Mesenchymal stem cell (in vitro differentiated cells and primary cell): ENCODE results near the gene MICALL1.

Source experiments
- DNase-seq: peaks from one replicate; pipeline ENCODE4 v3.0.0-alpha.2; 2013
- H2AFZ ChIP-seq: one replicate; pipeline ENCODE4 v1.6.1; 2013; ENCODE audit warnings: low read depth, mild to moderate bottlenecking, control low read depth, inconsistent platforms, low read length, moderate library complexity
- H2AK5ac ChIP-seq: 2 replicates; pipeline ENCODE4 v1.6.1; 2013; ENCODE audit warnings: low read length, moderate library complexity, mild to moderate bottlenecking, inconsistent platforms; ENCODE audit not compliant: severe bottlenecking
- H2BK120ac ChIP-seq: one replicate; pipeline ENCODE4 v1.6.1; 2013; ENCODE audit warnings: low read depth, mild to moderate bottlenecking, inconsistent platforms, low read length, moderate library complexity
- H2BK12ac ChIP-seq, 2 experiments: one replicate each; pipeline ENCODE4 v1.6.1; 2013; ENCODE audit warnings: inconsistent platforms in 2 of 2, low read length in 2 of 2, mild to moderate bottlenecking in 2 of 2, moderate library complexity in 2 of 2, control low read depth in 1 of 2
- H2BK15ac ChIP-seq: one replicate; pipeline ENCODE4 v1.6.1; 2013; ENCODE audit warnings: mild to moderate bottlenecking, low read depth, inconsistent platforms; ENCODE audit not compliant: poor library complexity, severe bottlenecking
- H2BK5ac ChIP-seq: 2 replicates; pipeline ENCODE4 v1.6.1; 2013; ENCODE audit warnings: low read depth, mild to moderate bottlenecking, low read length, control low read depth, inconsistent platforms; ENCODE audit not compliant: poor library complexity, severe bottlenecking
- H3K14ac ChIP-seq, 2 experiments: one replicate each; pipeline ENCODE4 v1.6.1; 2013; ENCODE audit warnings: inconsistent platforms in 2 of 2, low read length in 2 of 2, control low read depth in 1 of 2, mild to moderate bottlenecking in 1 of 2, moderate library complexity in 1 of 2
- H3K18ac ChIP-seq, 2 experiments: one replicate each; pipeline ENCODE4 v1.6.1; 2013; ENCODE audit warnings: inconsistent platforms in 2 of 2, low read length in 2 of 2, control low read depth in 1 of 2, low read depth in 1 of 2, mild to moderate bottlenecking in 1 of 2
- H3K23ac ChIP-seq, 2 experiments: one replicate each; pipeline ENCODE4 v1.6.1; 2013; ENCODE audit warnings: inconsistent platforms in 2 of 2, low read length in 2 of 2, mild to moderate bottlenecking in 2 of 2, moderate library complexity in 2 of 2, control low read depth in 1 of 2
- H3K27ac ChIP-seq: 2 replicates; pipeline ENCODE4 v1.5.1; 2013; ENCODE audit warnings: mild to moderate bottlenecking, moderate library complexity, low read length, control low read depth, inconsistent platforms; ENCODE audit not compliant: poor library complexity, severe bottlenecking
- H3K27me3 ChIP-seq, 2 experiments: 2 replicates each; pipeline versions ENCODE4 v1.6.1 to v1.7.0; 2013; ENCODE audit warnings: low read length in 2 of 2, mild to moderate bottlenecking in 2 of 2, moderate library complexity in 2 of 2, control low read depth in 1 of 2, inconsistent platforms in 1 of 2; ENCODE audit not compliant: control insufficient read depth in 1 of 2, insufficient read depth in 1 of 2
- H3K36me3 ChIP-seq, 2 experiments: 2 replicates each; pipeline versions ENCODE4 v1.6.1 to v1.7.0; 2013; ENCODE audit warnings: low read length in 2 of 2, control low read depth in 1 of 2, inconsistent platforms in 1 of 2, low read depth in 1 of 2, mild to moderate bottlenecking in 1 of 2; ENCODE audit not compliant: insufficient read depth in 2 of 2, control insufficient read depth in 1 of 2
- H3K4ac ChIP-seq, 2 experiments: one replicate each; pipeline ENCODE4 v1.6.1; 2013; ENCODE audit warnings: inconsistent platforms in 2 of 2, low read length in 2 of 2, mild to moderate bottlenecking in 2 of 2, moderate library complexity in 2 of 2, control low read depth in 1 of 2, low read depth in 1 of 2
- H3K4me1 ChIP-seq: 2 replicates; pipeline ENCODE4 v1.6.1; 2013; ENCODE audit warnings: low read depth, low read length, control low read depth; ENCODE audit not compliant: control insufficient read depth, insufficient read depth
- H3K4me2 ChIP-seq: 2 replicates; pipeline ENCODE4 v1.6.1; 2013; ENCODE audit warnings: low read length, mild to moderate bottlenecking, inconsistent platforms; ENCODE audit not compliant: poor library complexity, severe bottlenecking
- H3K4me3 ChIP-seq, 2 experiments: 2 replicates each; pipeline versions ENCODE4 v1.5.1 to v1.7.0; 2013; ENCODE audit warnings: low read length in 2 of 2, mild to moderate bottlenecking in 2 of 2, control low read depth in 1 of 2, low read depth in 1 of 2; ENCODE audit not compliant: insufficient read depth in 1 of 2
- H3K79me1 ChIP-seq: replicated peaks from 2 replicates; pipeline ENCODE4 v1.6.1; 2013; ENCODE audit warnings: mild to moderate bottlenecking, control low read depth, low read length, inconsistent platforms; ENCODE audit not compliant: poor library complexity, severe bottlenecking
- H3K9ac ChIP-seq: 2 replicates; pipeline ENCODE4 v1.7.0; 2013; ENCODE audit warnings: mild to moderate bottlenecking, low read length, moderate library complexity
- H3K9me3 ChIP-seq: 2 replicates; pipeline ENCODE4 v1.7.0; 2013; ENCODE audit warnings: mild to moderate bottlenecking, low read length; ENCODE audit not compliant: control insufficient read depth
- H4K8ac ChIP-seq: one replicate; pipeline ENCODE4 v1.6.1; 2013; ENCODE audit warnings: inconsistent platforms, mild to moderate bottlenecking, low read length, moderate library complexity
- H4K91ac ChIP-seq: one replicate; pipeline ENCODE4 v1.6.1; 2013; ENCODE audit warnings: mild to moderate bottlenecking, low read length, inconsistent platforms
- WGBS: methylation state at CpG from one replicate; pipeline ENCODE4 v1.1.7; 2013; ENCODE audit warnings: mixed read lengths; 5-methylcytosine and 5-hydroxymethylcytosine counted together

Gene MICALL1

GRCh38 chr22:37907036-37907954, 1.2 kb downstream of the MICALL1 start:
- WGBS = 74% methylated on average over 19 of the region's 19 CpGs

GRCh38 chr22:37909766-37910165, 3.7 kb downstream of the MICALL1 start:
- Histone ChIP-seq H2BK120ac (no peak overlapping the region), H4K8ac (no peak overlapping the region), H3K18ac (no peak overlapping the region), H3K79me1 (peaks cover 17% of the 10 kb centered on the region), H2AK5ac (no peak overlapping the region), H3K27ac (no peak overlapping the region), H2BK12ac (no peak overlapping the region), H3K4me3 (peak overlapping the region in 1 of 2 experiments; percentile 58), H3K4me2 (no peak overlapping the region), H3K4me1 (peaks cover 56% of the 10 kb centered on the region), H3K36me3 (peaks cover 32 to 34% of the 10 kb centered on the region in 2 experiments), H2BK15ac (no peak overlapping the region), H3K23ac (no peak overlapping the region), H3K14ac (no peak overlapping the region), H3K27me3 (no peaks in the 10 kb centered on the region), H3K9ac (peak overlapping the region; percentile 65), H3K4ac (no peak overlapping the region), H3K9me3 (no peaks in the 10 kb centered on the region), H2BK5ac (no peak overlapping the region), H2AFZ (no peak overlapping the region), H4K91ac (no peak overlapping the region)
- 96% methylated on average over 5 of the region's 7 CpGs for WGBS
- DNase-seq = no peak

More at GRCh38 chr22:37907036-37907954, 1.2 kb downstream of the MICALL1 start:
- Histone ChIP-seq H3K9ac (peak overlapping the region; percentile 93), H3K14ac (peak overlapping the region in 1 of 2 experiments; percentile 23), H2BK120ac (no peak overlapping the region), H2BK15ac (no peak overlapping the region), H2BK12ac (peak overlapping the region in 1 of 2 experiments; percentile 12), H3K4me1 (peaks cover 55% of the 10 kb centered on the region), H3K4ac (peak overlapping the region in 1 of 2 experiments; percentile 97), H3K79me1 (peaks cover 8% of the 10 kb centered on the region), H2BK5ac (no peak overlapping the region), H3K4me2 (peak overlapping the region; percentile 90), H3K4me3 (peak overlapping the region; percentile 94 to 97), H3K9me3 (no peaks in the 10 kb centered on the region), H3K23ac (no peak overlapping the region), H3K27ac (peak overlapping the region; percentile 19), H3K36me3 (peaks cover 16 to 17% of the 10 kb centered on the region in 2 experiments), H2AK5ac (peak overlapping the region; percentile 3), H4K8ac (no peak overlapping the region), H2AFZ (no peak overlapping the region), H3K18ac (peak overlapping the region; percentile 97 to 99), H4K91ac (peak overlapping the region; percentile 1), H3K27me3 (no peaks in the 10 kb centered on the region)
- peak; percentile 54 for DNase-seq

GRCh38 chr22:37910890-37911672, 5.0 kb downstream of the MICALL1 start:
- peak overlapping the region; percentile 0 for H3K4me2 ChIP-seq
- no peak overlapping the region for H2BK120ac ChIP-seq
- H3K18ac ChIP-seq = no peak overlapping the region
- H4K91ac ChIP-seq = no peak overlapping the region
- no peak overlapping the region for H3K23ac ChIP-seq
- WGBS = 79% methylated on average over 15 of the region's 15 CpGs
- no peaks in the 10 kb centered on the region for H3K27me3 ChIP-seq
- no peaks in the 10 kb centered on the region for H3K9me3 ChIP-seq
- H4K8ac ChIP-seq = no peak overlapping the region
- no peak overlapping the region for H3K14ac ChIP-seq
- peaks cover 46% of the 10 kb centered on the region for H3K4me1 ChIP-seq
- peaks cover 42 to 45% of the 10 kb centered on the region in 2 experiments for H3K36me3 ChIP-seq
- H2BK12ac ChIP-seq = no peak overlapping the region
- peaks cover 23% of the 10 kb centered on the region for H3K79me1 ChIP-seq
- peak overlapping the region; percentile 66 for H3K27ac ChIP-seq
- DNase-seq = no peak
- H3K4me3 ChIP-seq = no peak overlapping the region
- H2BK15ac ChIP-seq = no peak overlapping the region
- no peak overlapping the region for H2BK5ac ChIP-seq
- no peak overlapping the region for H3K4ac ChIP-seq
- no peak overlapping the region for H3K9ac ChIP-seq
- no peak overlapping the region for H2AK5ac ChIP-seq
- H2AFZ ChIP-seq = no peak overlapping the region

GRCh38 chr22:37911697-37912096, 5.6 kb downstream of the MICALL1 start:
- no peak overlapping the region for H2BK15ac ChIP-seq
- H3K27me3 ChIP-seq = no peaks in the 10 kb centered on the region
- H4K8ac ChIP-seq = no peak overlapping the region
- H2BK120ac ChIP-seq = no peak overlapping the region
- no peak overlapping the region for H2BK5ac ChIP-seq
- no peak overlapping the region for H2BK12ac ChIP-seq
- no peak overlapping the region for H3K4ac ChIP-seq
- no peak for DNase-seq
- no peak overlapping the region for H3K4me2 ChIP-seq
- H3K36me3 ChIP-seq = peaks cover 49 to 51% of the 10 kb centered on the region in 2 experiments
- no peaks in the 10 kb centered on the region for H3K9me3 ChIP-seq
- peak overlapping the region in 1 of 2 experiments; percentile 10 for H3K4me3 ChIP-seq
- no peak overlapping the region for H3K9ac ChIP-seq
- peaks cover 28% of the 10 kb centered on the region for H3K79me1 ChIP-seq
- H2AFZ ChIP-seq = no peak overlapping the region
- no peak overlapping the region for H3K18ac ChIP-seq
- no peak overlapping the region for H3K14ac ChIP-seq
- peaks cover 45% of the 10 kb centered on the region for H3K4me1 ChIP-seq
- H2AK5ac ChIP-seq = no peak overlapping the region
- 90% methylated on average over 3 of the region's 8 CpGs for WGBS
- peak overlapping the region; percentile 66 for H3K27ac ChIP-seq
- no peak overlapping the region for H4K91ac ChIP-seq
- H3K23ac ChIP-seq = no peak overlapping the region
